T47D (cell line): ENCODE results near the gene HEG1.

ENCODE experiments used
- DNase-seq, 2 experiments: peaks; one replicate each; pipeline versions ENCODE4 v3.0.0 to v3.0.0-alpha.2; 2011 to 2012; ENCODE audit warnings: low read depth in 1 of 2, low spot score in 1 of 2
- JUND ChIP-seq: IDR thresholded peaks from 2 replicates; pipeline ENCODE4 v1.6.1; 2012; ENCODE audit warnings: low read depth
- in situ Hi-C: cut with HindIII; loops from 2 replicates; pipeline ENCODE4 v1.10.0; 2016; ENCODE audit warnings: low sequenced_read_pairs, low pct_unique_long_range_greater_than_20kb

The HEG1 gene

DNA sequence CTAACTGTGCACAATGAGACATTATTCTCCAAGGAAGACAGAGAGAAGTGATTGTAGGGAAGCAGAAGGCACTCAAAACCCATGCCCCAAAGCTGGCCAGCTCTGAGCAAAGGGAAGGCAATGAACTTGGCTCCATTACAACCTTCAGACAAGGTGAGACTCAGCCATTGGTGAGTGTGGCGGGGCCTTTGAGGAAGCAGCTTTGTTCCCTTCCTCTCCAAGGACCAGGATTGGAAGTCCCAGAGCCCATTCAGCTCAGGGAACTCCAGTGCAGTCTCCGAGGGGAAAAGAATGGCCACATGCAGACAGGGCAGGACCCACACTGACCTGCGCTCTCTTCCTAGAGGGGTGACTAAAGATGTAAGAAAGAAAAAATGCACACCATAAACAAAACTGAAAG is 23.1 kb downstream of the HEG1 start:
- TF ChIP-seq JUND = no peak
- in situ Hi-C loops = no loop called here
- DNase-seq = no peak

DNA sequence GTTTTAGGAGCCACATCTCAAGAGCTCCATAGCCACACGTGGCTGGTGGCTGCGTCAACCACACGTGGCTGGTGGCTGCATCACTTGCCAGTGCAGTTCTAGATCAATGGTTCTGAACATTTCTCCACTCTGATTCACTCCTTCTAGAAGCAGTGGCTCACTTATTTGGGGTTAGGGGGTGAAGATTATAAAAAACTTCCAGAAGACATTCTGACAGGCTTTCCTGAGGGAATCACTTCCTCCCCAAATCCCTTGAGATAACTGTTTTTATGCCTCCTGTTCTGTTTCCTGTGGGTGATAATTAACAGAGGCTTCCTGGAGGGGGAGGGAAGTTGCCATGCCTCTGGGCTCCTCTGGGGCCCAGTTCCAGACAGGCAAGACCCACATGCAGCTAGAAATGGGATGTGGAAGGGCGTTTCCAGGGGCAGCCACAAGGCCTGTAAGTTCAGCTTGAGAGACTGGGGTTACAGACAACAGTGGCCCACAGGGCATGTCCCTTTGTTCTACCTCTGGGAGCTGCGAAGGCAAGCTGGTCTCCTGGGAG is 23.6 kb downstream of the HEG1 start:
- in situ Hi-C loops = no loop called here

DNA sequence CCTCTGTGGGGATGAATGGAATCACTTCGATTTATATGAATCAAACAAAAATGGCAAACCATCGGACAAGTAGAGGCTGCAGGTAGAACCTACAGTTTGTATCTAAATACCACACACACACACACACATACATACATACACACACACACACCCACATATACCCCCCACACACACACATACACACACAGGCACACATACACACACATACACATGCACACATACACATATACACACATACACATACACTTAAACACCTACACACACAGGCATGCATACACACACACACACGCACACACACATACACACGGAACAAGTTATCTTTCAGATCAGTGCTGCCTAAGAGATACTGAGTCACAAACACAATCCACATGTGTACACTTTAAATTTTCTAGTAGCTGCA is 24.3 kb downstream of the HEG1 start:
- TF ChIP-seq JUND = no peak
- DNase-seq = no peak
- in situ Hi-C loops = no loop called here

More for the DNA sequence above, 23.6 kb downstream of the HEG1 start:
- DNase-seq = no peak
- no peak for TF ChIP-seq JUND

DNA sequence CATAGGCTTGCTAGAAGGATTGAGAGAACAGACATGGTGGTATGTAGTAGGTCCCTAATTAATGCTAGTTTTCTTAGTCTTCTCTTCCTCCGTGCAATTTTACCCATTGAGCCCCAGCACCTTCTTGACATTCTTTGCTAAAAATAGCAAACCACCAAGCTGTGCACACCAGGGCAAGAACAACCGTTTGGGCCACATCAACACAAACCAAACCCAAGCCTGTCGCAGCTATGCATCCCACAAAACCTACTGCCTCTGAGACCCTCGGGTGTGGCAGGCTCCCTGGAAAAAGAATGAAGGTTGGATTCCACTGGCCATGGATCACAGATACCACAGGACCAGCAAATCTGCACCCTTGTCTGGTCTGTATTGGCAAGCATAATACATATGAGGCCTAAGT is 27.1 kb downstream of the HEG1 start:
- no peak for DNase-seq
- TF ChIP-seq JUND = no peak
- in situ Hi-C loops = no loop called here

- DNase-seq = no peak
- no peak for TF ChIP-seq JUND
- in situ Hi-C loops = no loop called here
Measured at GRCh38 chr3:125025642-125026041, 30.2 kb downstream of the HEG1 start.

- in situ Hi-C loops = no loop called here
- TF ChIP-seq JUND = no peak
- peak in 1 of 2 experiments; percentile 44 for DNase-seq
Measured at GRCh38 chr3:125024817-125025216, 31.0 kb downstream of the HEG1 start.

- TF ChIP-seq JUND = no peak
- DNase-seq = no peak
- in situ Hi-C loops = no loop called here
Measured at GRCh38 chr3:125023833-125024555, 31.8 kb downstream of the HEG1 start.

DNA sequence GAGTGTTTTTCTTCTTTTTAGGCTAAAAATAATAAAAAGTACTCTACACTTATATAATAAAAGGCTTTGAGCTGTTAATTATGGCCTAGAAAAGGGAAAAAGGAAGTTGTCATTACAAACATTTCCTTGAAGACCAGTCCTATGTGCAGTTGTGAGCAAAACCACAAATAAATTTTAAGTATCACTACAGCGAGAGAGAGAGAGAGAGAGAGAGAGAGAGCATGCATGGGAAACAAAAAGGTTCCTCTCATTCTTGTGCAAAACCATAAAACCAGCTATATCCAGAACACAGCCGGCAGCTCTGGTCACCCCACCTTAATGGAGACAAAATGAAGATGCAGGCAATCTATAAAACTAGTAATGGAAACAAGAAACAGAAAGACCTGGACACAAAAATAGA is 33.6 kb downstream of the HEG1 start:
- DNase-seq = no peak
- TF ChIP-seq JUND = no peak
- in situ Hi-C loops = no loop called here

DNA sequence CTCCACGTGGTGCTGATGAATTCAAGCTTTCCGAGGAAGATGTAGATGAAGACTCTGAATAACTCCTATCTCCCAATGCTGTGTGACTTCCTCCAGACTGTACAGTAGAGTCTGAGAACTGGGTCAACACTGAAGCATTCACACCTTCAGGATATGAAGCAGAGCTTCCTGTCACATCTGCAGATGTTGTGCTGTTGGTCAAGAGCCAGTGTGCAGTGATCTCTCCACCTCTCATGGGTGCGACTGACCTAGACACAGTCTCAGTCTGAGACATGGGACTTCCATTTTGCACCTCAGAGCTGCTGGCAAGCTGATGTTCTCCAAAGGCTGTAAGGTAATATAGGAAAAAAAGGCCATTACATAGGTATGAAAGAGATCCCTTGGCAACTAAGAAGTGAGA is 36.5 kb downstream of the HEG1 start:
- no peak for DNase-seq
- in situ Hi-C loops = no loop called here
- no peak for TF ChIP-seq JUND

DNA sequence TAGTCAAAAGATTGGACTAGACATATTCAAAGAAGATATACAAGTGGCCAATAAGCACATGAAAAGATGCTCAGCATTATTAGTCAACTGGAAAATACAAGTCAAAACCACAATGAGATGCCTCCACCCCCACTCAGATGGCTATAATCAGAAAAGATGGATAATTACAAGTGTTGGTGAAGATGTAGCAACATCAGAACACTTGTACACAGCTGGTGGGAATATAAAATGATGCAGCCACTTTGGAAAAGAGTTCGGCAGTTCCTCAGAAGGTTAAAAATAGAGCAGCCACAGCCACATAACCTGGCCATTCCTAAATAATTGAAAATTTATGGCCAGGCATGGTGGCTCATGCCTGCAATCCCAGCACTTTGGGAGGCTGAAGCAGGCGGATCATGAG is 38.4 kb downstream of the HEG1 start:
- in situ Hi-C loops = no loop called here
- TF ChIP-seq JUND = no peak
- no peak for DNase-seq

DNA sequence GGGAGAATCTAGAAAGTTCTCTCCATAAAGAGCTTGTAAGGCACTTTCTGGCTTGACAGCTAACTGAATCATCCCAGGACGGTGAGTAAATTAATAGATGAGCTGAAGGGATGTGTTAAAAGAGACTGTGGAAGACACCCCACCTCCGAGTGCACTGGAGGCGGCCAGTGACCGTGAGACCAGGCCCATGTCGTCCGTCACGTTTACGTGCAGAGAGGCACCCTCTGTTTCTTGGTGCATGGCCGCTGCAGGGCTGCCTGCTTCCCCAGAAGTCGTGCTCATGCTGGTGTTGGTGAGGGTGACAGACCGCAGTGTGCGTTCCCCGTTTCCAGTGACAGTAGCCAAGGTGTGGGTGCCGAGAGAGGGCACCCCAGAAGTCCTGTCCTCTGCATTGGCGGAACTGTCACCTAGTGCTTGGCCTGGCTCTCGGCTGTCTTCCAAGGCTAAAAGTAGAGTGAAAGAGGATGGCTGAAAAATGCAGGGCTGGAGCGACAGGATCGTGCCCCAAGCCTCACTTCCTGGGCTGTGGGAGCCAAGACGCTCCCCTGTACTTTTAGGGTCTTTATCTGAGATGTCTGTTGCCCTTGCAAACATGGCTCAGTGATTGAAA is 41.1 kb downstream of the HEG1 start:
- no peak for DNase-seq
- in situ Hi-C loops = no loop called here

DNA sequence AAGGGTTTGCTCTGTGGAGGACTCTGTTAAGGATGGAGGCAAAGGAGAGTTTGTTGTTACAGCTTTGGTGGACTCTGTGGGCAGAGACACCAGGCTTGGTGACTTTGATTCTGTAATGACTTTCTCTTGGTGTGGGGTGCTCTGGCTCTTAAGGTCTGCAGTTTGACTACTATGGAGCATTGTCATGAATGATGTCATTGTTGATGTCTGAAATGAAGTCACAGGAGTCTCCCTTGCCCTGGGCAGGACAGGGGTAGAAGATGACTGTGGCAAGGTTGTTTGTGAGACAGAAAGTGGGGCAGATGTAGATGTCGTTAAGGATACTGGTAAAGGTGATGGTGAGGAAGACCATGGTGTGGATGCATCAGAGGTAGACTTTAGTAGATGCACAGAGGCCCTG is 42.7 kb downstream of the HEG1 start:
- DNase-seq = no peak
- no peak for TF ChIP-seq JUND
- in situ Hi-C loops = no loop called here

More for the DNA sequence above, 41.1 kb downstream of the HEG1 start:
- TF ChIP-seq JUND = no peak

DNA sequence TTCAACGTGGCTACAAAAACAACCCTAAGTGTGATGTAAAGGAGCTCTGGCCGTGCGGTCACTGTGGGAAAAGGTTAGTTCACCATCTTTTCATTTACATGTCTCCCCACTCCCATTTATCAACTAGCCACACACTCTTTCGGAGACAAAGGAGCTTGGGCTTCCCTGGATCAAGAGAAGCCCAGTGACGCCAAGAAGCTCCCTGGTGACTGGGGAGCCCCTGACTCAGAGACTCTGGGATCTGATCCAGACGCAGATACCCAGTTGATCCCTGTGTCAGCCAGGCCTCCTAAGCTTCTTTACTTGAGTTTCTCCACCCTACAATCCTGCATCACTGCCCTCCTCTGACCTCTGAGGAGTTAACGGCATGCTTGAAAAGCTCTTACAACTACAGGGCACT is 43.9 kb downstream of the HEG1 start:
- no peak for DNase-seq
- in situ Hi-C loops = no loop called here
- TF ChIP-seq JUND = no peak
